CD4-positive, alpha-beta T cell treated with Interleukin-2 at 100 ng/mL for 4 hours (primary cell): ENCODE measurements around the gene CAMK2A.

ENCODE experiments used
- DNase-seq: peaks from one replicate; pipeline ENCODE4 v3.0.0-alpha.2; 2020; ENCODE audit warnings: low spot score

CAMK2A gene

DNA sequence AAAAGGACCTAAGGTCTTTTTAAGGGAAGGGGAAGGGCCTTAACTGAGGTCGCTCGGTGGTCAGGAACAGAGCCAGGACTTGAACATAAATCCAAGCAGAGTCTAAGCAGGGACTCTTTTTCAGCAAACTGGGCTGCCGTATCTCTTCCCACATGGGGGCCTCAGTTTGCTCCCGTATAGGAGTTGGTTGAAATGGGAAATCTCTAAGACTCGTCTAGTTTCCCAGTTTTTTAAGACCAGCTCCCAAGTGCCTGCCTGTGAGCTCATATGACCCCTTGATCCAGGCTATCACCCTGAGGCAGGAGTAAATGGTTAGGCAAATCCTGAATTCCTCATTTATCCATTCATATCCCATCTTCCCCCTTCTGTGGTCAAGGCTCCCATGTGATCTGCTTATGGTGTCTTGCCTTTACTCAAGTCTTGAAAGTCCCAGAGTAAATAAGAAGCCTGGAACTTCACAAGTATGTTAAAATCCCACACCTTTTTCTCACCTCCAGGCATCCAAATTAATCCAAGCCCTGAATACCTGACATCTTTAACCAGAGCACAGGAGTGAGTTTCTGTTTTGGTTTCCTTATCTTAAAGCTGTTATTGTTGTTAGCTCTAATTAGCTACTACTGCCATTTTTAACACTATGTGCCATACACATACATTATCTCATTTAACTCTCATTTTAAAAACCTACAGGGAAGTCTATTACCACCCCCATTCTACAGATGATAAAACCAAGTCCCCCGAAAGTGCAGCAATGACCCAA lies 10.2 kb upstream of the CAMK2A start:
- DNase-seq: no peak

GRCh38 chr5:150298701-150299451 lies 9.3 kb upstream of the CAMK2A start:
- no peak for DNase-seq

- DNase-seq: no peak
Observed at GRCh38 chr5:150297934-150298595, 8.5 kb upstream of the CAMK2A start.

DNA sequence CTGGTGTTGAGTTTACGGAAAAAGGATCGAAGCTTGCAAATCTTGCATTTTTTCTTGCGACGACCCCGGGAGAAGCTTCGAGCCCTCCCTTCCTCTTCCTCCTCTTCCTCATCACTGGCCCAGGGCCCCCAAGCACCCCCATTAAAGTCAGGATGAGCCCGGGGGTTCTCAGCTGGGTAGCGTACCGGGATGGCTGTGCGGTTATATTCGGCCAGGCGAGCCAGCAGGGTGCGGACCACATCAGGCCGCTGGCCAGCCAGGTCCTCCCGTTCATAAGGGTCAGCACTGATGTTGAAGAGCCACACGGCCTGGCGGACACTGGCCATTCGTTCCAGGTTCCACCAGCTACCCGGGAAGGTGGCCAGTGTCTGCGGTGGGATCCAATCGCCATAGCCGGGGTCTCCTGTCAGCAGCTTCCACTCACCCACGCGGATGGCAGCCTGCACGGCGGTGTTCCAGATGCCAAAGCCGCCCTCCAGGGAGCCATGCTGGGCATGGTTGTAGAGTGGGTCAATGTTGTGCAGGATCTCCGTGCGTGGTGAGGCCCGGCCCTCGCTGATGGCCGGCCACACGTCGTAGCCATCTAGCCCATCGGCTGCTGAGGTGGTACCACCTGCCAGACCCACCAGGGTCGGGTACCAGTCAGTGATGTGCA lies 7.8 kb upstream of the CAMK2A start:
- DNase-seq: no peak

GRCh38 chr5:150296496-150296895 lies 6.9 kb upstream of the CAMK2A start:
- no peak for DNase-seq

DNA sequence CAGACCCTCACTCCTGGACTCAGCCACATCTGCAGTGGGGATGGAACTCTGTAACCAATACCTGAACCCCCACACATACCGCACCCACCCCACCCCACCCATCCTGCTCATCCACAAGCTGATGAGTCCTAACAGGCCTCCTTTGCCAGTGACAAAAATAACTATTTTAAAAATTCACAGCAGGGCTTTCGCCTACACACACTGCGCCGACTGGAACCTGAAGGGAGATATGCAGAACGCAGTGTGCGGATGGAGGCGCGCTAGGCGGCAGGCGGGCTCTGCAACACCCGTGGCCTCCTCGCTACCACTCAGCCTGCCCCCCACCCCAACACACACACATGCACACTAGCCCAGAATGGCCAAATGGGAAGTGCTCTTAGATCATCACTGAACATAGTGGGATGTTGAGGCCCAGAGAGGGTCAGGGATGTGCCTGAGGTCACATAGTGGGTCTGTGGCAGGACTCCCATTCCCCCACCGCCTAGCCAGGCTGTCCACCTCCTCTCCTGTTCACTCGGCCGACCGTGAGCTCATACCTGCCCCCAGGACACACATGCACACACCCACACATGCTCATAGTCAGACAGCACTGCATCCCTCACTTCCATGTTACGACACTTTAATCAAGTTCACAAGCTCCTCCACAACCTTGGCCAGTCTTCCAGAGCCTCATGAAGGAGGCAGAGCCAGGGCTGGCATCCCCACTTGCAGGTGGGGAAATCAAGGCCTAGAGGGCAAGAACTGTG lies 6.3 kb upstream of the CAMK2A start:
- DNase-seq: no peak

- DNase-seq: no peak
Observed at GRCh38 chr5:150295172-150295634, 5.6 kb upstream of the CAMK2A start.

GRCh38 chr5:150294551-150295071 lies 5.0 kb upstream of the CAMK2A start:
- DNase-seq: no peak

- DNase-seq: no peak
Observed at GRCh38 chr5:150293091-150293941, 3.7 kb upstream of the CAMK2A start.

DNA sequence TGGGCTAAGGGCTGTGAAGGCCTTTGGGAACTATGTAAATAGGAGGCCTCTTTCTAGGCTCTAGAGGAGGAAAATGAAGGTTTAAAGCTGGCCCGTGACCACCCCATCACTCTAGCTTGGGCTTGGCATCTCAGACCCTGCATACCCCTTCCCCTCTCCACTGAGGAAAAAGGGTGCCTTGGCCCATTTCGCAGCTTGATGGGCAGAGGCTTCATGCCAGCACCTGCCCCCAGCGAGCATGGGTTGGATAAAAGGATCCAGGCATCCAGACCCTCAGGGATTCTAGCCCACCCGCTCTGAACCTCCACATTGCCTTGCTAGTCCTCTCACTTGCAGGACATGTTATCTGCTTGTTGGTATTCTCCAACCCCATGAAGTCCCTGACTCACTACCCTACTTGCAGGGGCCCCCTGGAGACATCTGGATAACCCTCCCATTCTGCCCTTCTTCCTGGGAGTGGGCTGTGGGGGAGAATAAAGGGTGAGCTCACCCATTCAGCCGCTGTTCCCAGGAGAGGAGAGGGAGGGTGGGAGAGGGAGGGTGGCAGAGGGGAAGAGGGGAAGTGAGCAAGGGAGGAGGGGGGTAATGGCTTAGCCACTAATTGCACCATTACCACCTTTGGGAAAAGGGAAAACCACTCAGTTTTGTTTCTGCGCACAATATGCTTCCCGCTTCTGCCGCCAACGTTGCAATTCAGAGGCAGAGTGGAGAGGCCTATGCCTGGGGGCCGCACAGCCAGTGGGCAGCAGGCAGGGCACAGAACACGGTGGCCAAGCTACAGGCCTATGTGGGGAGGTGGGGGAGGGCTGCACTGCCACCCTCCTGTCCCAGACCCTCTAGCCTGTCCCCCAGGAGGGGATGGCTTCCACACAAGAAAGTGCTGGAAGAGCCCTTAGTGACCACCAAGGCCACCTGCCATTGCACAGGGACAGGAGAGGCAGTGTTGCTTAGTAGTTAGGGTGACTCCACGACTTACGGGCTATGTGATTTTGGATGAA lies 2.1 kb upstream of the CAMK2A start:
- no peak for DNase-seq

- no peak for DNase-seq
Observed at GRCh38 chr5:150288791-150289190, 782 bp downstream of the CAMK2A start.

- no peak for DNase-seq
Observed at GRCh38 chr5:150288361-150288760, 1.2 kb downstream of the CAMK2A start.

DNA sequence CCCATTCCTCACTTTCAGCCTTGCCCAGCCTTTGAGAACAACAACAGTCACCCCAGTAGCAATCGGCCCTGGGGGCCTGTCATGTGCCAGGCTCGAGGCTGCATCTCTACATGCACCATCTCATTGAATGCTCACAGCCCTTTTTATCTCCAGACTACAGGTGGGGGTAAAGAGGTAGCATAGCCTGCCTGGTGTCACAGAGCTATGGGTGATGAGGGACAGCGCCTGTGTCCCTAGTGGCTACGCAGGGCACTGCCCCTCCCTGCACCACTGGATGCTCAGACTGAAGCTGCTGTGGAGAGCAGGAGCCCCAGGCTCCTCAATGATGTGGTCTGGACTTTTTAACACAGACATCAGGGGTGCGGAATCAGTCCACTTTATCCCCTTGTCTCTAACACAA lies 2.8 kb downstream of the CAMK2A start:
- DNase-seq: no peak

GRCh38 chr5:150285114-150285513 lies 4.5 kb downstream of the CAMK2A start:
- no peak for DNase-seq

- DNase-seq: no peak
Observed at GRCh38 chr5:150284311-150284710, 5.3 kb downstream of the CAMK2A start.

- no peak for DNase-seq
Observed at GRCh38 chr5:150283904-150284303, 5.7 kb downstream of the CAMK2A start.

DNA sequence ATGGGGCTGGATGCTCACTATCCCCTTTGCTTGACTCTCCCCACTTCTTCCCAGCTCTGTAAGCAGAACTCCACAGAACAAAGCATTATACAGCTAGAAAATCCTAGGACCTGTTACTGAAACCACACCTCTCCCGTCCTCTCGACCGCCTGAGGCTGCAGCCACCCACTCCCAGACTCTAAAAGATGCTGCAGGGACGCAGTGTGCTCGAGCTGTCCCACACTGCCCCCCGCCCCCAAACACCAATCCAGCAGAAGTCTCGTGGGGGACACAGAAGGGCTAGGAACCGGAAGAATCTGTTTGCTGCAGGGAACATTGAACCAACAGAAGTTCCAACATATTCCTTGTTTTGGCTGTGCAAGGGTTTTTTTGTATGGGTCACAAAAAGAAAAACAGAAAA lies 7.6 kb downstream of the CAMK2A start:
- DNase-seq: no peak

- DNase-seq: no peak
Observed at GRCh38 chr5:150279330-150280020, 10.1 kb downstream of the CAMK2A start.

DNA sequence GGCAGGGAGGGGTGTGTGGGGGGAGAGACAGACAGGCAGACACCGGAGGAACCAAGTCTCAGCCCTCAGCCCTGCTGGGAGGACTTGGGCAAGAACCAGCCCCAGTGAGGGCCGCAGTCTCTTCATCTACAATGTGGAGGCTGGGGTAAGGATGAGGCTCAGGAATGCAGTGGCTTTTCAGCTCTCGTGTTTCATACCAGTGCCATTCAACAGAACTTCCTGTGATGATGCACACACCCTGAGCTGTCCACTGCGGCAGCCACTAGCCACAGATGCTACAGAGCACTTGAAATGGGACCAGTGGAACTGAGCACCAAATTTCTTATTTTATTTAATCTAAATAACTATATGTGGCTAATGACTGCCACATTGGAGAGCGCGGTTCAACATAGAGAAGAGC lies 10.7 kb downstream of the CAMK2A start:
- no peak for DNase-seq
